HTERT RPE-1 (cell line): Measurements from ENCODE around the gene ALG13.
"Not testable (repeated sequence)": the region's sequence is repeated elsewhere in the genome, so short reads cannot be mapped to it uniquely, and the experiment has no call there.

Source experiments
- in situ Hi-C: fragments of 300-500 bp; cut with MboI; formaldehyde crosslinking; loops from 4 replicates; pipeline ENCODE4 v1.14.3; 2020; ENCODE audit warnings: low sequenced_read_pairs

Gene ALG13

DNA sequence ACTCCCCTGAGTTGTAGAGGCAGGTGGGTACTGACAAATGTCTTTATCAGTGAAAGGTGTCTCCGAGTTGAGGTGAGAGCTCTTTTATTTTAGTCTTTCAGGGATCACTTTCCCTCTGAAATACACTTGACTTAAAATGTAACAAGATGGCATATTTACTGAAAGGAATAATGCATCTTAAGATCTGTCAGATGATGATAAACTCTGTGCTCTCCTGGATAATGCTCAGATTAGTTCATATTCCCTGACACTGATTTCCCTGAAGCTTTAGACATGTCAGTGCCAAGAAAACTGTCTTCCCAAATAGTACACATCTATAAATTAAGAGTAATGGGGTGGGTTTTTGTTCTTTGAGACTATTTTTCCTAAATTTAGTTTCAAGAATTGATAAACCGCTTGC is 75.5 kb downstream of the ALG13 start:
- in situ Hi-C loops: no loop called here

- in situ Hi-C loops: no loop called here
Observed at GRCh38 chrX:111759686-111760085, 78.7 kb downstream of the ALG13 start.

GRCh38 chrX:111761578-111762135 is 80.7 kb downstream of the ALG13 start:
- in situ Hi-C loops: no loop called here

- in situ Hi-C loops: no loop called here
Observed at GRCh38 chrX:111778591-111778990, 97.6 kb downstream of the ALG13 start.

GRCh38 chrX:111779582-111779981 is 98.6 kb downstream of the ALG13 start:
- in situ Hi-C loops: no loop called here

DNA sequence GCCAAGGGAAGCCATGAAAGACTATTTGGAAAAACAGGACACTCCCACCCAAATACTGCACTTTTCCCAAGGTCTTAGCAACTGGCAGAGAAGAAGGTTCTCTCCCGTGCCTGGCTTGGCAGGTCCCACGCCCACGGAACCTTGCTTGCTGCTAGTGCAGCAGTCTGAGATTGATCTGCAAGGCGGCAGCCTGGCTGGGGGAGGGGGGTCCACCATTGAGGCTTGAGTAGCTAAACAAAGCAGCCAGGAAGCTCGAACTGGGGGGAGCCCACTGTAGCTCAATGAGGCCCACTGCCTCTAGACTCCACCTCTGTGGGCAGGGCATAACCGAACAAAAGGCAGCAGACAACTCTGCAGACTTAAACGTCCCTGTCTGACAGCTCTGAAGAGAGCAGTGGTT is 103.7 kb downstream of the ALG13 start:
- in situ Hi-C loops: no loop called here

DNA sequence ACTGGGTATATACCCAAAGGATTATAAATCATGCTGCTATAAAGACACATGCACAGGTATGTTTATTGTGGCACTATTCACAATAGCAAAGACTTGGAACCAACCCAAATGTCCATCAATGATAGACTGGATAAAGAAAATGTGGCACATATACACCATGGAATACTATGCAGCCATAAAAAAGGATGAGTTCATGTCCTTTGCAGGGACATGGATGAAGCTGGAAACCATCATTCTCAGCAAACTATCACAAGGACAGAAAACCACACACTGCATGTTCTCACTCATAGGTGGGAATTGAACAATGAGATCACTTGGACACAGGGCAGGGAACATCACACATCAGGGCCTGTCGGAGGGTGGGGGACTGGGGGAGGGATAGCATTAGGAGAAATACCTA is 109.1 kb downstream of the ALG13 start:
- in situ Hi-C loops: not testable (repeated sequence)
